ENCODE measurements around the gene FOXK1.

Gene FOXK1

GRCh38 chr7:4722960-4723630, 41.0 kb downstream of the FOXK1 start:
- no peak for DNase-seq (ENCODE audit: low spot score)

GRCh38 chr7:4724648-4725013, 42.5 kb downstream of the FOXK1 start:
- peak; percentile 68 for DNase-seq (ENCODE audit: low spot score)

DNA sequence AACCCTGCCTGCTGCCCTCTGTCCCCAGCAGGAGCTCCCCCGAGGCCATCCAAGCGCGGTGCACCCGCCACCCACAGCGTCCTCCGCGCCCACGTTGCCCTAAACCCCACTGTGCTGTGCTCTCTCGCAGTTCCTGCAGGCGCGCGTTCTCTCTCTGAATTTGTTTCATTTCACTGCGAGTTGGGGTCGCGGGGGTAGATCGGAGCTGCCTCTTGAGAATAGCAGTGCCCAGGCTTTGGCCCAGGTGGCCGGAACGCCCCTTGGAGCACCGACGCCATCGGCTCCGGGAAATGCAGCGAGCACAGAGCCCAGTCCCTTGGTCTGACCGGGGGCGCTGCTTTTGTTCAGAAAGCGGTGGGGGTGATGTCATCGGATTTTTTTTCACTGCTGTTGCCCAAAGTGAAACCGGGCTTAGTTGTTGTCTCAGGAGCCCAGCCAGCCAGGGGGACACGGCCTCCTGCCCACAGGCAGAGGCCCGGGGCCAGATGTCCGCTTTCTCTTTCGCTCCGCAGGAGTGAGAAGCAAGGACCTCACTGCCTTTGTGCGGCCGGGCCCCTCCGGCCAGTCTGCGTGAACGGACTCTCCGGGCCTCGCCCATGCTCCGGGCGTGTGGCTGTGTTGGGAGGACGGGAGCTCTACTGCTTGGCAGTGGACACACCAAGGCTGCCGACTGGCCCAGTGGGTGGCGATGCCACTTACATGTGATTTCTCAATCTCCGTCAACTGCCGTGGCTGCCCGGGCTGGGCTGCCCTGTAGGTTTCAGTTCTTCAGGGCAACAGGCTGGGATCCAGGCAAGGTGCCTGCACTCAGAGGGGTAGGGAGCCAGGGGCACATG, 43.1 kb downstream of the FOXK1 start:
- DNase-seq (ENCODE audit: low spot score) = peak; percentile 97

GRCh38 chr7:4725850-4726450, 43.9 kb downstream of the FOXK1 start:
- peak; percentile 41 for DNase-seq (ENCODE audit: low spot score)

DNA sequence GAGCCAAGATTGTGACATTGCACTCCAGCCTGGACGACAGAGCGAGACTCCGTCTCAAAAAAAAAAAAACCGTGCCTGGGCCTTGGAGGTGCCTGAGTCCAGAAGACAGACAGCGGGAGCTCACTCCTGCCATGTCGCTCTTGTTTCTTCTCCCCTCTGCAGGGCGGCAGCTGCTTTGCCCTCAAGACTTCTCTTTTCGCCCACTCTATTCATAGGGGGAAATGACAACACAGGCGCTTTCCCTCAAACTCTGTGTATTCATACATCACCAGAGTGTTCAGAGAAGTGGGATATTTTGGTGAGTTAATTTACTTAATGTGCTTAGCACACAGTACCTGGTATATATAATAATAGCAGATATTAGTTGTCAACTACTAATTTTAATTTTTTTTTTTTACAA, 44.5 kb downstream of the FOXK1 start:
- DNase-seq (ENCODE audit: low spot score) = no peak

GRCh38 chr7:4727914-4728705, 46.0 kb downstream of the FOXK1 start:
- no peak for DNase-seq (ENCODE audit: low spot score)

DNA sequence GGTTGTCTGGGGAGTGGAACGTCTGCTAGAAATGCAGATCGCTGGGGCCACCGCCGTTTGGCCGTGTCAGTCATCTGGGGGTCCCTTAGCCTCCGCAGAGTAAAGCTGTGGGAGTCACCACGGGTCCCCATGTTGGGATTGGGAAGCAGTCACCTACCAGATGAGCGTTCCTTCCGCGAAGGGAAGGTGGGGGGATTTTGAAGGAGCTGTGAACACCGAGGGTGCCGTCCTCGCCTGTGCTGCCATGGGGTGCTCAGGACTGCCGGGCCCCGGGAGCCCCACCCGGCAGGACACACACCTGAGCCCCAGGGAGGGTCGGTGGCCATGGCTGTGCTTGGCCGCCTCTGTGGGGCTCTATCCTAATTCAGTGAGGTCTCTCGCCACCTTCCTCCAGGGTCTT, 47.2 kb downstream of the FOXK1 start:
- no peak for DNase-seq (ENCODE audit: low spot score)

GRCh38 chr7:4730276-4730675, 48.2 kb downstream of the FOXK1 start:
- no peak for DNase-seq (ENCODE audit: low spot score)

DNA sequence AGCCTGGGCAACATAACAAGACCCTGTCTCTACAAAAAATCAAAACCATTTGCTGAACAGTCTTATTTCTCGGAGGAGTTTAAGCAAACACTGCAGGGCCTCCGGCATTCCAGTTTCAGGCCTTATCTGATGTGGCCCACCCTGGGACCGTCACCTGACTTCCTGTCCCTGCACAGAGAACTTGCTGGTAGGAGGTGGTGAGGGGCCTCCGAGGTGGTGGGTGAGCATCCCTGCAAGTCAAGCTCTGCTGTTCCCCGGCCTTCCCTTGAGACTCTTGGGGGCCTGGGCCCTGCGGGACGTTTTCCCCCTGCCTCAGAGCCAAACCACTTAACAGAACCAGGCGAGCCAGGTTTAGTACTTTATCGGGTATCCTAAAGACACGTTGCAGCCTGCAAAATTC, 48.9 kb downstream of the FOXK1 start:
- DNase-seq (ENCODE audit: low spot score) = no peak

DNA sequence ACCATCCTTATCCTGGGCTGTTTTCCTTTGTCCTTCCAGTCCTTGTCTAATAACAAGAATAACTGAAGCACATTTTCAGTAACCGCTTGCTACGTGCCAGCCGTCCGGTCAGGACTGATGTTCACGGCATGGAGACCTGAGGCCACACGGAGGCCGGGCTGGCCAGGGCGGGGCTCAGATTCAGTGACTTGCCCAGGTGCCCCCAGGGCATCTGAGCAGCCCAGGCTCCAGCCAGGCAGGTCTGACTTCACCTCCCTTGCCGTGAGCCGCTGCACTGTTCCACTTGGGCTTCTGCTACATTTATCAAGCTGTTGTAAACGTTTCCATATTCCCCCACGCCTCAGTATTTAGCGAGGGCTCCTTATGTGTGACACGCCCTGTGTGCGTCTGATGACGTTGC, 49.7 kb downstream of the FOXK1 start:
- no peak for DNase-seq (ENCODE audit: low spot score)

DNA sequence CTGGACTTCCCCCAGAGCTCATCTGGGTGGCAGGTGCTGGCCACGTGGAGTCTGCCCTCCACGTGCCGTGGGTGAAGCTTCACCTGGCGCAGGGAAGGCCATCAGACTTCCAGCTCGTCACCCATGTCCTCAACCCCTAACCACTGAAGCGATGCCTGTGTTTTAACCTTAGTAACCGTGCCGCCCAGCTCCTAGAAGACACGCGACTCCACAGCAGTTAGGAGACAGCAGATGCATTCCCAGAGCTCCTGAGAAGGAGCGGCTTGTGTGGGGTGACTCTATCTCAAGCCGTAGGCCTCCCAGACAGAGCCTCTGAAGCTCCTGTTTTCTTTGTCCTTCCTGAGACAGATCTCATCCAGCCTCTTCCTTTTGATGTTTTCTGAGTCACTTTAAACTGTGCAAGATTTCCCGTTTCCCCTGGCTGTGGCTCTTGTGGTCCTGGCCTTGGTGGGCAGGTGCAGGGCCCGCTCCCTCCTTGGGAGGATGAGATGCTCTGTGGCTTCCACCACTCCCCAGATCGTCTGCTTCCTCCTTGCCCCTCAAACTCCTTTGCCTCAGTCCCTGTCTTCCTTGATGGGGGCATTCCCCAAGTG, 51.9 kb downstream of the FOXK1 start:
- no peak for DNase-seq (ENCODE audit: low spot score)

- DNase-seq (ENCODE audit: low spot score) = no peak
Observed at GRCh38 chr7:4734587-4735345, 52.7 kb downstream of the FOXK1 start.

DNA sequence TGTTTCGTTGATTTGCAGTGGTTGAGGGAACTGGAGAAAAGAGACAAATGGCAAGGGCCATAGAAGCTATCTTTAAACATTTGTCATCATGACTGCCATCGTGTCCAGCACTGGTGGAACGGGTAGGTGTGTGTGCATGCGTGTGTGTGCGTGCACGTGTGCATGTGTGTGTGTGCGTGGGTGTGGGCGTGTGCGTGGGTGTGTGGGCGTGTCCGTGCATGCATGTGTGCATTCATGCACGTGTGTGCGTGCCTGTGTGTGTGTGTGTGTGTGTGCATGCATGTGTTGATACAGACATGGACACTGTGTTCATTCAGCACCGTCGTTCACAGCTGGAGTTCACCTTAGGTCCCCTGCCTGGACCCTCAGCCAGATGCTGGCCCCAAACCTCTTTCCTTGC, 55.2 kb downstream of the FOXK1 start:
- no peak for DNase-seq (ENCODE audit: low spot score)

GRCh38 chr7:4738711-4739527, 56.8 kb downstream of the FOXK1 start:
- peak; percentile 84 for DNase-seq (ENCODE audit: low spot score)

- DNase-seq (ENCODE audit: low spot score) = peak; percentile 85
Observed at GRCh38 chr7:4739528-4739992, 57.5 kb downstream of the FOXK1 start.

DNA sequence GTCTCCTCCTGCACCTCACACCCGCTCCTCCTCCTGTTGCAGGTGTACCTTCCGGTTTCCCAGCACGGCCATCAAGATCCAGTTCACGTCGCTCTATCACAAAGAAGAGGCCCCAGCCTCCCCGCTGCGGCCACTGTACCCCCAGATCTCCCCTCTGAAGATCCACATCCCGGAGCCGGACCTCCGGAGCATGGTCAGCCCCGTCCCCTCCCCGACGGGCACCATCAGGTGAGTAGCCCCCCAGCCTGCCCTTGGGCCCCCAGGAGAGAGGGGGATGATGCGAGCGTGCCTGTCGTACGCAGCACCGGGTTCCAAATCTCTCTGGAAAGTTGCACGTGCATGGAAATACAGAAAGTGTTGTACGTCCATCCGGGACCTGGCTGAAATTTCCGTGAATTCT, 58.7 kb downstream of the FOXK1 start:
- no peak for DNase-seq (ENCODE audit: low spot score)

DNA sequence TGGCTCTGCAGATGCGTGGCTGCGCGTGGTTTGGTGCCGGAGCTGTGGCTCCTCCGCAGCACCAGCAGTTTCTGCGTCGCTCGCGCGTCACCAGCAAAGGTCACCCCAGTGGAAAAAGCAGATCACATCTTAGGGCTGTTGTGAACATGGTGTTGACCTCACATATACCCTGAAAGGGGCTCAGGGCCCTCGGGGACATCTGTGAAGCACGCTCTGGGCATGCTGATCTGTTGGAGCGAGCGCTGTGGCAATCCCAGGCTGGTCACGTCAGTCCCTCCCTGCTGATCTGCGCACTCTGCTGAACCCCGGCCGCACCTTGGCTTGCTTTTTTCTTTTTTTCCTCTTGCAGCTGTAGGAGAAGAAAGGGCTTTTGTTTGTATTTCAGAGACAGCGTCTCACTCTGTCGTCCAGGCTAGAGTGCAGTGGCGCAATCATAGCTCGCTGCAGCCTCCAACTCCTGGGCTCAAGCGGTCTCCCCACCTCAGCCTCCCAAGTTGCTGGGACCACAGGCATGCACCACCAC, 60.0 kb downstream of the FOXK1 start:
- DNase-seq (ENCODE audit: low spot score) = no peak

DNA sequence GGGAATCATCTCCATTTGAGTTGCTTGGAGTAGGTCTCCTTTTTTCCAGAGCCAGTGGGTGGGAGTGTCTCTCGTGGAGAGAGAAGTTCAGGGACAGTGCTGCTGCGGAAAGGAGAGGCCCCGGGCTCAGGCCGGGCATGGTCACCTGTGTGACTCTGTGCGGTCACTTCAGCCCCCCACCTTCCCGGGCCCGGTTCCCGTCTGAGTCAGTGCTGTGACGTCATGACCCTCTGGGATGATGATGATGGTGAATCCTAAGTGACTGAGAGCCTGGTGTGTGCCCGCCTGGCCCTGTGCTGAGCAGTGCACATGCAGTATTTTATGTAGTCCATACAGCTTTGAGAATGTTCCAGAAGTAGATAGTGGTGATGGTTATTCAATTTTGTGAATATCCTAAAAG, 60.8 kb downstream of the FOXK1 start:
- DNase-seq (ENCODE audit: low spot score) = no peak

- peak; percentile 98 for DNase-seq (ENCODE audit: low spot score)
Observed at GRCh38 chr7:4744391-4745264, 62.5 kb downstream of the FOXK1 start.

Measured in hepatic stellate cell (primary cell).